KOPT-K1 (cell line): Measurements from ENCODE around the gene TMPRSS6.
"Not testable (repeated sequence)": the region's sequence is repeated elsewhere in the genome, so short reads cannot be mapped to it uniquely, and the experiment has no call there.

Source experiments
- H3K27ac ChIP-seq: fragments of 200-600 bp; sonication (generic); 2 replicates; pipeline ENCODE4 v1.5.1; 2016; ENCODE audit warnings: antibody characterized with exemption, mild to moderate bottlenecking, low read depth, low read length; ENCODE audit not compliant: poor library complexity, severe bottlenecking
- H3K36me3 ChIP-seq: fragments of 200-600 bp; sonication (generic); 2 replicates; pipeline ENCODE4 v1.5.1; 2017; ENCODE audit warnings: antibody characterized with exemption, mild to moderate bottlenecking, low read length, moderate library complexity; ENCODE audit not compliant: insufficient read depth
- H3K9me3 ChIP-seq: fragments of 200-600 bp; sonication (generic); 2 replicates; pipeline ENCODE4 v1.5.1; 2017; ENCODE audit warnings: antibody characterized with exemption, low read length, mild to moderate bottlenecking; ENCODE audit not compliant: insufficient read depth, poor library complexity, severe bottlenecking

TMPRSS6 gene

GRCh38 chr22:37075822-37076433 lies 33.6 kb downstream of the TMPRSS6 start:
- Histone ChIP-seq H3K27ac (no peak overlapping the region), H3K36me3 (no peaks in the 10 kb centered on the region), H3K9me3 (no peaks in the 10 kb centered on the region)

GRCh38 chr22:37075046-37075445 lies 34.5 kb downstream of the TMPRSS6 start:
- no peak overlapping the region for H3K27ac ChIP-seq
- H3K9me3 ChIP-seq, result no peaks in the 10 kb centered on the region
- no peaks in the 10 kb centered on the region for H3K36me3 ChIP-seq

GRCh38 chr22:37074537-37074936 lies 35.0 kb downstream of the TMPRSS6 start:
- no peak overlapping the region for H3K27ac ChIP-seq
- no peaks in the 10 kb centered on the region for H3K36me3 ChIP-seq
- no peaks in the 10 kb centered on the region for H3K9me3 ChIP-seq

GRCh38 chr22:37072673-37073072 lies 36.8 kb downstream of the TMPRSS6 start:
- no peaks in the 10 kb centered on the region for H3K36me3 ChIP-seq
- no peak overlapping the region for H3K27ac ChIP-seq
- H3K9me3 ChIP-seq, result no peaks in the 10 kb centered on the region

- H3K27ac ChIP-seq, H3K9me3 ChIP-seq: not testable (repeated sequence)
Observed at GRCh38 chr22:37071850-37072592, 37.5 kb downstream of the TMPRSS6 start.

GRCh38 chr22:37070744-37071143 lies 38.8 kb downstream of the TMPRSS6 start:
- Histone ChIP-seq H3K27ac (no peak overlapping the region), H3K36me3 (no peaks in the 10 kb centered on the region), H3K9me3 (no peaks in the 10 kb centered on the region)

More at GRCh38 chr22:37071850-37072592, 37.5 kb downstream of the TMPRSS6 start:
- not testable (repeated sequence) for H3K36me3 ChIP-seq

GRCh38 chr22:37070334-37070733 lies 39.2 kb downstream of the TMPRSS6 start:
- H3K27ac ChIP-seq, result no peak overlapping the region
- H3K9me3 ChIP-seq, result no peaks in the 10 kb centered on the region
- H3K36me3 ChIP-seq, result no peaks in the 10 kb centered on the region

GRCh38 chr22:37069719-37070118 lies 39.8 kb downstream of the TMPRSS6 start:
- no peaks in the 10 kb centered on the region for H3K9me3 ChIP-seq
- H3K27ac ChIP-seq, result no peak overlapping the region
- H3K36me3 ChIP-seq, result no peaks in the 10 kb centered on the region

GRCh38 chr22:37069319-37069718 lies 40.2 kb downstream of the TMPRSS6 start:
- Histone ChIP-seq H3K27ac (no peak overlapping the region), H3K36me3 (no peaks in the 10 kb centered on the region)

GRCh38 chr22:37068859-37069258 lies 40.7 kb downstream of the TMPRSS6 start:
- Histone ChIP-seq H3K36me3 (no peaks in the 10 kb centered on the region), H3K27ac (no peak overlapping the region), H3K9me3 (no peaks in the 10 kb centered on the region)

More at GRCh38 chr22:37069319-37069718, 40.2 kb downstream of the TMPRSS6 start:
- H3K9me3 ChIP-seq, result no peaks in the 10 kb centered on the region

- Histone ChIP-seq H3K9me3 (no peaks in the 10 kb centered on the region), H3K27ac (no peak overlapping the region), H3K36me3 (no peaks in the 10 kb centered on the region)
Observed at GRCh38 chr22:37067428-37067827, 42.1 kb downstream of the TMPRSS6 start.

- Histone ChIP-seq H3K9me3 (no peaks in the 10 kb centered on the region), H3K27ac (no peak overlapping the region), H3K36me3 (no peaks in the 10 kb centered on the region)
Observed at GRCh38 chr22:37065961-37066360, 43.6 kb downstream of the TMPRSS6 start.

GRCh38 chr22:37065180-37065579 lies 44.3 kb downstream of the TMPRSS6 start:
- no peak overlapping the region for H3K27ac ChIP-seq

GRCh38 chr22:37064553-37064952 lies 45.0 kb downstream of the TMPRSS6 start:
- Histone ChIP-seq H3K9me3 (no peaks in the 10 kb centered on the region), H3K27ac (no peak overlapping the region), H3K36me3 (no peaks in the 10 kb centered on the region)

More at GRCh38 chr22:37065180-37065579, 44.3 kb downstream of the TMPRSS6 start:
- no peaks in the 10 kb centered on the region for H3K36me3 ChIP-seq
- no peaks in the 10 kb centered on the region for H3K9me3 ChIP-seq

- Histone ChIP-seq H3K9me3 (no peaks in the 10 kb centered on the region), H3K27ac (no peak overlapping the region), H3K36me3 (no peaks in the 10 kb centered on the region; the same call in 1 of the 2 replicates)
Observed at GRCh38 chr22:37063431-37064420, 45.8 kb downstream of the TMPRSS6 start.
